MCF 10A (cell line): ENCODE data around the gene PLIN3. TPM values are rescaled to one million over a fixed set of nuclear protein-coding genes. Genes with fewer than 3 reads are reported as not detected.
A peak's percentile ranks its signal among the peaks of the same experiment; 100 is the strongest.
"Not testable (repeated sequence)": the region's sequence is repeated elsewhere in the genome, so short reads cannot be mapped to it uniquely, and the experiment has no call there.

ENCODE experiments used
- BruUV-seq: library from RNA; stranded (reverse); fragments of 400-500 nt; replicated peaks from 2 replicates; lab custom pipeline; 2021; lab: Mats Ljungman, UMichigan
- CTCF ChIA-PET: fragments of 300-600 bp; sonication (Branson Sonifier 250); formaldehyde crosslinking; extraction: SDS; loops from one replicate; lab custom pipeline; 2021; ENCODE audit warnings: antibody characterized with exemption, inconsistent platforms; lab: Yijun Ruan, JAX
- POLR2A ChIA-PET: fragments of 300-600, 350-650 bp; sonication (Branson Sonifier 250); formaldehyde crosslinking; extraction: SDS; loops from one replicate; lab custom pipeline; 2020; ENCODE audit warnings: antibody characterized with exemption, inconsistent platforms; lab: Yijun Ruan, JAX
- DNase-seq: peaks from one replicate; pipeline ENCODE4 v3.0.0-alpha.2; 2018; ENCODE audit not compliant: unreplicated experiment
- H3K27ac Mint-ChIP-seq: one replicate; pipeline ENCODE4 v1.8.0; 2022; ENCODE audit warnings: mild to moderate bottlenecking, low read depth, mixed read lengths; ENCODE audit not compliant: unreplicated experiment
- H3K27me3 Mint-ChIP-seq: one replicate; pipeline ENCODE4 v1.8.0; 2022; ENCODE audit warnings: mixed read lengths; ENCODE audit not compliant: insufficient read depth, unreplicated experiment
- H3K36me3 Mint-ChIP-seq: one replicate; pipeline ENCODE4 v1.8.0; 2022; ENCODE audit warnings: mild to moderate bottlenecking, moderate library complexity, mixed read lengths; ENCODE audit not compliant: insufficient read depth, unreplicated experiment
- H3K4me1 Mint-ChIP-seq: one replicate; pipeline ENCODE4 v1.8.0; 2022; ENCODE audit warnings: mixed read lengths; ENCODE audit not compliant: insufficient read depth, unreplicated experiment
- H3K4me3 Mint-ChIP-seq: one replicate; pipeline ENCODE4 v1.8.0; 2022; ENCODE audit warnings: mild to moderate bottlenecking, moderate library complexity, mixed read lengths; ENCODE audit not compliant: unreplicated experiment
- H3K9me3 Mint-ChIP-seq: one replicate; pipeline ENCODE4 v1.8.0; 2022; ENCODE audit warnings: mixed read lengths; ENCODE audit not compliant: unreplicated experiment
- CTCF ChIP-seq: fragments of 200-600 bp; IDR thresholded peaks from one replicate; pipeline ENCODE4 v1.8.0; 2022; ENCODE audit warnings: antibody characterized with exemption, mild to moderate bottlenecking; ENCODE audit not compliant: unreplicated experiment
- intact Hi-C: fragments of 100-400 bp; cut with micrococcal nuclease; formaldehyde crosslinking; loops from 2 replicates; pipeline ENCODE4 v1.14.1; 2022
- total RNA-seq: library from RNA; stranded (reverse); gene quantifications from 2 replicates; pipeline ENCODE4 v1.2.3, GENCODE V29; 2022

PLIN3 gene
- total RNA-seq, 1 experiment from 2014 or later: 64.3 TPM

DNA sequence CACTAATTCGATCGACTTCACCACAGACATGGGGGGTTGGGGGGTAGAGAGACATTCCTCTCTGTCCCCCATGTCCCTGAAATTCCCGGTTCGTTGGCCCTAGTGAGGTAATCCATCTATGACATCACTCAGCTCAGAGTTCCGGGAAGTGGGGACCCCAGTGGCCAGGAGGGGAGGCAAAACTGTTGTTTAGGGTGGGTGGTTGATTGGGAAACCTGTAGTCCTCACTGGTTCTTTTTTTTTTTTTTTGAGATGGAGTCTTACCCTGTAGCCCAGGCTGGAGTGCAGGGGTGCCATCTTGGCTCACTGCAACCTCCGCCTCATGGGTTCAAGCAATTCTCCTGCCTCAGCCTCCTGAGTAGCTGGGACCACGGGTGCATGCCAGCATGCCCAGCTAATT lies 35.3 kb upstream of the PLIN3 start, which contains the start of gene ARRDC5:
TSS of gene ARRDC5 (minus strand) at position 101 of the 400 bp plus-strand sequence. CDS start at position 30, 71 bp downstream.
- Mint-ChIP-seq H3K9me3 (no peaks in the 10 kb centered on the region), H3K4me1 (no peaks in the 10 kb centered on the region), H3K36me3 (no peaks in the 10 kb centered on the region), H3K27ac (no peak within 1 kb of the TSS), H3K4me3 (no peak within 1 kb of the TSS), H3K27me3 (no peaks in the 10 kb centered on the region)
- POLR2A ChIA-PET: no interaction called here
- no TSS peak for BruUV-seq
- TF ChIP-seq CTCF: no peak
- DNase-seq: no peak
- intact Hi-C loops: no loop called here
- CTCF ChIA-PET: interaction anchor here (0.9 to 1.2 kb wide), 2 partner anchors 8 to 30 kb away, joined by 3 to 5 read pairs; no protein-coding TSS in a partner anchor

- H3K4me3 Mint-ChIP-seq, H3K36me3 Mint-ChIP-seq, H3K27me3 Mint-ChIP-seq, intact Hi-C loops, H3K27ac Mint-ChIP-seq, H3K4me1 Mint-ChIP-seq, DNase-seq, H3K9me3 Mint-ChIP-seq, CTCF ChIA-PET, BruUV-seq, POLR2A ChIA-PET: not testable (repeated sequence)
Measured at GRCh38 chr19:4900879-4901278, 33.4 kb upstream of the PLIN3 start.

DNA sequence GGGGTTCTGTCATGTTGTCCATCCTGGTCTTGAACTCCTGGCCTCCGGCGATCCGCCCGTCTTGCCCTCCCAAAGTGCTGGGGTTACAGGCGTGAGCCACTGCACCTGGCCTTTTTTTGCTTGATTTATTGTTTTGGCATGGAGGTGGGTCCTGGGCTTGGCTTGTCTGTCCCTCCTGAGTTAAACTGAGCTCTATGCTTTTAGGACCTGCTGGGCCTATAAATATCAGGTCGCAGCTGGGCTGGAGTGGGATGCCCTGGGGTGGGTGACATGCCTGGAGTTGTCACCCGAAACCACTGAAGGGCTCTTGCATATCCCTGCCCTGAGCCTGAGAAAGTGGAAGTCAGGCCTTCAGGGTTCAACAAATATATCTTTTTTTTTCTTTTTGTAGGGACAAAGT lies 29.7 kb upstream of the PLIN3 start:
- H3K4me3 Mint-ChIP-seq: no peak overlapping the region
- CTCF ChIA-PET: interaction anchor here (0.6 to 1.4 kb wide), 4 partner anchors 14 to 132 kb away, joined by 3 to 5 read pairs (median 3); partner anchors contain the start of gene FEM1A
- POLR2A ChIA-PET: interaction anchor here (0.9 to 1.8 kb wide), 4 partner anchors 8 to 84 kb away, joined by 3 to 5 read pairs (median 4); partner anchors contain the start of gene UHRF1
- no peak overlapping the region for H3K27ac Mint-ChIP-seq
- H3K27me3 Mint-ChIP-seq: no peaks in the 10 kb centered on the region
- H3K4me1 Mint-ChIP-seq: peaks cover 7% of the 10 kb centered on the region
- H3K9me3 Mint-ChIP-seq: no peaks in the 10 kb centered on the region
- no peak for TF ChIP-seq CTCF
- intact Hi-C loops: no loop called here
- DNase-seq: no peak
- H3K36me3 Mint-ChIP-seq: peaks cover 7% of the 10 kb centered on the region
- no TSS peak for BruUV-seq

GRCh38 chr19:4896372-4896771 lies 28.9 kb upstream of the PLIN3 start:
- Mint-ChIP-seq H3K27ac (no peak overlapping the region), H3K27me3 (no peaks in the 10 kb centered on the region), H3K4me3 (no peak overlapping the region), H3K9me3 (no peaks in the 10 kb centered on the region), H3K4me1 (peaks cover 7% of the 10 kb centered on the region), H3K36me3 (peaks cover 7% of the 10 kb centered on the region)
- ChIA-PET POLR2A (interaction anchor here (0.6 to 1.8 kb wide), 8 partner anchors 9 to 89 kb away, joined by 3 to 5 read pairs (median 4); partner anchors contain the start of gene UHRF1), CTCF (interaction anchor here (0.5 to 1.2 kb wide), 3 partner anchors 23 to 133 kb away, joined by 3 to 5 read pairs (median 4); no protein-coding TSS in a partner anchor)
- intact Hi-C loops: no loop called here
- no peak for TF ChIP-seq CTCF
- BruUV-seq: no TSS peak
- peak; percentile 90 for DNase-seq

GRCh38 chr19:4892962-4893361 lies 25.5 kb upstream of the PLIN3 start:
- BruUV-seq, H3K27ac Mint-ChIP-seq: not testable (repeated sequence)
- H3K4me1 Mint-ChIP-seq: peaks cover 13% of the 10 kb centered on the region

More at GRCh38 chr19:4892962-4893361, 25.5 kb upstream of the PLIN3 start:
- POLR2A ChIA-PET, H3K4me3 Mint-ChIP-seq, H3K9me3 Mint-ChIP-seq, H3K36me3 Mint-ChIP-seq, CTCF ChIA-PET, H3K27me3 Mint-ChIP-seq, intact Hi-C loops, DNase-seq: not testable (repeated sequence)
